ENCODE measurements around the gene SLC38A5. TPM values are rescaled to one million over a fixed set of nuclear protein-coding genes. Genes with fewer than 3 reads are reported as not detected.
"Not testable (repeated sequence)": the region's sequence is repeated elsewhere in the genome, so short reads cannot be mapped to it uniquely, and the experiment has no call there.

The SLC38A5 gene
- total RNA-seq (1 to 10 TPM in 2 of 4 donors, under 1 TPM in 2; 0.83 to 1.1 (median 1.0) TPM), polyA plus RNA-seq (1 to 10 TPM in 1 of 3 donors, under 1 TPM in 2; 0.34 to 1.7 (median 0.61) TPM)
- long read RNA-seq, donor 1, partial matches to known transcripts = 0 of 1 reads
- long read RNA-seq, donor 1, other reads (novel, unspliced or antisense) = 1 of 1 reads
- long read RNA-seq, donor 2 = 0 reads

- 76 to 87% (median 84%) methylated on average over 8 to 18 of the region's 18 CpGs for WGBS, 3 donors
- H3K36me3 ChIP-seq (ENCODE audit: insufficient read depth in 1 of 2, low read depth in 1 of 2) = no peaks in the 10 kb centered on the region
- DNase-seq (no peak), ATAC-seq (no peak)
- H3K4me1 ChIP-seq = no peaks in the 10 kb centered on the region
- no peak within 1 kb of the TSS for H3K27ac ChIP-seq
- TF ChIP-seq CTCF (IDR thresholded peaks at IDR 0.05) = no peak
- peak within 1 kb of the TSS; percentile 15 for H3K4me3 ChIP-seq
- H3K27me3 ChIP-seq (ENCODE audit: insufficient read depth in 3 of 3, low read length in 2 of 3) = peaks cover 0 to 12% (median 0%) of the 10 kb centered on the region in 3 donors
- H3K9me3 ChIP-seq = no peaks in the 10 kb centered on the region
- intact Hi-C loops (cut with DNase I) = loop anchor here in 1 of 2 donors (10.0 kb wide), 1 partner anchor 395 kb away; the partner anchor contains the start of gene ZNF630
These were observed at the start of gene SLC38A5 for GRCh38 chrX:48470110-48470832. SLC38A5 (minus strand) TSS chrX:48470260; CDS start chrX:48467924, 2,336 bp downstream.

GRCh38 chrX:48519481-48519880 is 49.4 kb upstream of the SLC38A5 start:
- not testable (repeated sequence) for H3K27me3 ChIP-seq (ENCODE audit: insufficient read depth in 3 of 3, low read length in 2 of 3); H3K27ac ChIP-seq; H3K36me3 ChIP-seq (ENCODE audit: insufficient read depth in 1 of 2, low read depth in 1 of 2); H3K4me3 ChIP-seq; DNase-seq; H3K9me3 ChIP-seq; ATAC-seq; H3K4me1 ChIP-seq
- WGBS, 3 donors = 68 to 93% (median 85%) methylated on average over 4 of the region's 4 CpGs
- intact Hi-C loops (cut with DNase I) = loop anchor here in 1 of 2 donors (10.0 kb wide), 1 partner anchor 435 kb away; no protein-coding TSS in a partner anchor

GRCh38 chrX:48516987-48517386 is 46.9 kb upstream of the SLC38A5 start:
- WGBS, 3 donors = 72 to 89% (median 88%) methylated on average over 3 to 5 of the region's 5 CpGs
- H3K4me3 ChIP-seq = no peak overlapping the region
- no peak overlapping the region for H3K27ac ChIP-seq
- H3K27me3 ChIP-seq (ENCODE audit: insufficient read depth in 3 of 3, low read length in 2 of 3) = peaks cover 0 to 4% (median 0%) of the 10 kb centered on the region in 3 donors
- no peaks in the 10 kb centered on the region for H3K36me3 ChIP-seq (ENCODE audit: insufficient read depth in 1 of 2, low read depth in 1 of 2)
- no peaks in the 10 kb centered on the region for H3K4me1 ChIP-seq
- H3K9me3 ChIP-seq = no peaks in the 10 kb centered on the region
- no peak for ATAC-seq
- no peak for TF ChIP-seq CTCF (IDR thresholded peaks at IDR 0.05)
- no peak for DNase-seq
- intact Hi-C loops (cut with DNase I) = loop anchor here in 1 of 2 donors (10.0 kb wide), 1 partner anchor 432 kb away; no protein-coding TSS in a partner anchor

GRCh38 chrX:48516285-48516684 is 46.2 kb upstream of the SLC38A5 start:
- H3K36me3 ChIP-seq (ENCODE audit: insufficient read depth in 1 of 2, low read depth in 1 of 2) = no peaks in the 10 kb centered on the region
- no peak overlapping the region for H3K27ac ChIP-seq
- intact Hi-C loops (cut with DNase I) = loop anchor here in 1 of 2 donors (10.0 kb wide), 1 partner anchor 431 kb away; no protein-coding TSS in a partner anchor
- H3K27me3 ChIP-seq (ENCODE audit: insufficient read depth in 3 of 3, low read length in 2 of 3) = peaks cover 0 to 5% (median 0%) of the 10 kb centered on the region in 3 donors
- no peak for TF ChIP-seq CTCF (IDR thresholded peaks at IDR 0.05)
- ATAC-seq (no peak), DNase-seq (no peak)
- H3K9me3 ChIP-seq = no peaks in the 10 kb centered on the region
- H3K4me1 ChIP-seq = no peaks in the 10 kb centered on the region
- WGBS, 3 donors = 77 to 92% (median 85%) methylated on average over 10 of the region's 10 CpGs
- H3K4me3 ChIP-seq = no peak overlapping the region

GRCh38 chrX:48515842-48516241 is 45.8 kb upstream of the SLC38A5 start:
- Histone ChIP-seq H3K36me3 (ENCODE audit: insufficient read depth in 1 of 2, low read depth in 1 of 2) (no peaks in the 10 kb centered on the region), H3K27me3 (ENCODE audit: insufficient read depth in 3 of 3, low read length in 2 of 3) (peaks cover 0 to 5% (median 0%) of the 10 kb centered on the region in 3 donors), H3K9me3 (no peaks in the 10 kb centered on the region), H3K27ac (no peak overlapping the region), H3K4me3 (no peak overlapping the region), H3K4me1 (no peaks in the 10 kb centered on the region)
- ATAC-seq (no peak), DNase-seq (no peak)
- TF ChIP-seq CTCF (IDR thresholded peaks at IDR 0.05) = no peak
- 88 to 100% (median 90%) methylated on average over 7 to 10 of the region's 10 CpGs for WGBS, 3 donors
- intact Hi-C loops (cut with DNase I) = loop anchor here in 1 of 2 donors (10.0 kb wide), 1 partner anchor 431 kb away; no protein-coding TSS in a partner anchor
